BLaER1 treated with 17β-estradiol and CSF1 and Interleukin-3, amounts not matched to agents 10 nM and 100 nM (cell line): ENCODE results near the gene PSMB7.

ENCODE experiments used
- H3K27ac ChIP-seq, 11 experiments: shearing (Covaris generic); formaldehyde crosslinking; 2 replicates each; pipeline ENCODE4 v1.8.1; 2022
- H3K27me3 ChIP-seq, 11 experiments: shearing (Covaris generic); formaldehyde crosslinking; 2 replicates each; pipeline ENCODE4 v1.8.1; 2022
- H3K36me3 ChIP-seq, 11 experiments: shearing (Covaris generic); formaldehyde crosslinking; 2 replicates each; pipeline ENCODE4 v1.8.1; 2022
- H3K4me1 ChIP-seq, 10 experiments: shearing (Covaris generic); formaldehyde crosslinking; 2 replicates each; pipeline ENCODE4 v1.8.1; 2022
- H3K4me2 ChIP-seq, 11 experiments: shearing (Covaris generic); formaldehyde crosslinking; 2 replicates each; pipeline ENCODE4 v1.8.1; 2022
- H3K4me3 ChIP-seq, 10 experiments: shearing (Covaris generic); formaldehyde crosslinking; 2 replicates each; pipeline ENCODE4 v1.8.1; 2022
- H3K9ac ChIP-seq, 11 experiments: shearing (Covaris generic); formaldehyde crosslinking; 2 replicates each; pipeline ENCODE4 v1.8.1; 2022
- H3K9me3 ChIP-seq, 11 experiments: shearing (Covaris generic); formaldehyde crosslinking; replicated peaks in 1 of 11; 2 replicates each; pipeline ENCODE4 v1.8.1; 2022
- H4K20me1 ChIP-seq, 11 experiments: shearing (Covaris generic); formaldehyde crosslinking; 2 replicates each; pipeline ENCODE4 v1.8.1; 2022
- Cebpa-rat ChIP-seq, 11 experiments: shearing (Covaris generic); IDR thresholded peaks; 2 replicates each; pipeline ENCODE4 v1.8.1; 2022

PSMB7 gene

GRCh38 chr9:124447297-124447661 is 32.0 kb upstream of the PSMB7 start:
- Histone ChIP-seq H3K27me3 (peaks cover 0 to 8% (median 0%) of the 10 kb centered on the region in 11 experiments; a peak in 1 of 22 replicates), H3K9me3 (peaks cover 0 to 4% (median 3%) of the 10 kb centered on the region in 11 experiments; a peak in 13 of 22 replicates), H3K4me3 (no peak overlapping the region), H3K4me1 (peaks cover 5 to 11% (median 8%) of the 10 kb centered on the region in 10 experiments; a peak in 17 of 20 replicates), H3K4me2 (no peak overlapping the region), H4K20me1 (no peaks in the 10 kb centered on the region; a peak in 1 of 22 replicates), H3K27ac (no peak overlapping the region), H3K9ac (no peak overlapping the region), H3K36me3 (no peaks in the 10 kb centered on the region)
- TF ChIP-seq Cebpa-rat (IDR thresholded peaks at IDR 0.05), result no peak

GRCh38 chr9:124444166-124444565 is 28.9 kb upstream of the PSMB7 start:
- H3K4me3 ChIP-seq, result no peak overlapping the region
- H3K9ac ChIP-seq, result no peak overlapping the region
- no peaks in the 10 kb centered on the region for H3K27me3 ChIP-seq
- no peaks in the 10 kb centered on the region; a peak in 1 of 22 replicates for H4K20me1 ChIP-seq
- no peaks in the 10 kb centered on the region for H3K36me3 ChIP-seq
- H3K4me2 ChIP-seq, result no peak overlapping the region
- no peak for TF ChIP-seq Cebpa-rat (IDR thresholded peaks at IDR 0.05)
- H3K9me3 ChIP-seq, result peaks cover 0 to 14% (median 7%) of the 10 kb centered on the region in 11 experiments; a peak in 14 of 22 replicates
- no peak overlapping the region for H3K27ac ChIP-seq
- peaks cover 12 to 34% (median 27%) of the 10 kb centered on the region in 10 experiments; a peak in 18 of 20 replicates for H3K4me1 ChIP-seq

GRCh38 chr9:124443625-124444024 is 28.4 kb upstream of the PSMB7 start:
- no peaks in the 10 kb centered on the region for H3K27me3 ChIP-seq
- H3K27ac ChIP-seq, result no peak overlapping the region
- H3K4me2 ChIP-seq, result no peak overlapping the region
- H3K9me3 ChIP-seq, result peaks cover 0 to 19% (median 11%) of the 10 kb centered on the region in 11 experiments; a peak in 14 of 22 replicates
- no peaks in the 10 kb centered on the region for H3K36me3 ChIP-seq
- H4K20me1 ChIP-seq, result no peaks in the 10 kb centered on the region; a peak in 1 of 22 replicates
- H3K4me1 ChIP-seq, result peaks cover 12 to 34% (median 27%) of the 10 kb centered on the region in 10 experiments; a peak in 18 of 20 replicates
- TF ChIP-seq Cebpa-rat (IDR thresholded peaks at IDR 0.05), result no peak
- no peak overlapping the region for H3K9ac ChIP-seq
- H3K4me3 ChIP-seq, result no peak overlapping the region

GRCh38 chr9:124442826-124443225 is 27.6 kb upstream of the PSMB7 start:
- H3K4me1 ChIP-seq, result peaks cover 12 to 34% (median 27%) of the 10 kb centered on the region in 10 experiments; a peak in 18 of 20 replicates
- TF ChIP-seq Cebpa-rat (IDR thresholded peaks at IDR 0.05), result no peak

GRCh38 chr9:124442379-124442778 is 27.1 kb upstream of the PSMB7 start:
- no peak overlapping the region for H3K9ac ChIP-seq
- H3K4me2 ChIP-seq, result peak overlapping the region in 9 of 11 experiments; percentile 10 to 76 (median 38); a peak in 13 of 22 replicates
- 0 out of 22 replicates have a peak overlapping the region, but pooled peaks of 1 of the 11 experiments have one; percentile 16 for H3K27ac ChIP-seq
- H3K36me3 ChIP-seq, result no peaks in the 10 kb centered on the region
- peaks cover 13 to 34% (median 27%) of the 10 kb centered on the region in 10 experiments; a peak in 18 of 20 replicates for H3K4me1 ChIP-seq
- TF ChIP-seq Cebpa-rat (IDR thresholded peaks at IDR 0.05), result no peak
- no peaks in the 10 kb centered on the region; a peak in 1 of 22 replicates for H4K20me1 ChIP-seq
- H3K9me3 ChIP-seq, result peaks cover 0 to 20% (median 11%) of the 10 kb centered on the region in 11 experiments; a peak in 14 of 22 replicates
- H3K27me3 ChIP-seq, result no peaks in the 10 kb centered on the region
- no peak overlapping the region for H3K4me3 ChIP-seq

More at GRCh38 chr9:124442826-124443225, 27.6 kb upstream of the PSMB7 start:
- Histone ChIP-seq H3K36me3 (no peaks in the 10 kb centered on the region), H4K20me1 (no peaks in the 10 kb centered on the region; a peak in 1 of 22 replicates), H3K9me3 (peaks cover 0 to 20% (median 11%) of the 10 kb centered on the region in 11 experiments; a peak in 14 of 22 replicates), H3K27ac (0 out of 22 replicates have a peak overlapping the region, but pooled peaks of 1 of the 11 experiments have one; percentile 16), H3K9ac (no peak overlapping the region), H3K27me3 (no peaks in the 10 kb centered on the region), H3K4me3 (no peak overlapping the region), H3K4me2 (peak overlapping the region in 9 of 11 experiments; percentile 10 to 46 (median 30); a peak in 14 of 22 replicates)

- no peak for TF ChIP-seq Cebpa-rat (IDR thresholded peaks at IDR 0.05)
- Histone ChIP-seq H3K4me2 (peak overlapping the region; percentile 7 to 78 (median 66); a peak in 20 of 22 replicates), H3K27me3 (no peaks in the 10 kb centered on the region), H3K4me1 (peaks cover 23 to 45% (median 37%) of the 10 kb centered on the region in 10 experiments), H3K4me3 (no peak overlapping the region), H3K9me3 (peaks cover 0 to 20% (median 11%) of the 10 kb centered on the region in 11 experiments; a peak in 14 of 22 replicates), H4K20me1 (no peaks in the 10 kb centered on the region), H3K36me3 (no peaks in the 10 kb centered on the region), H3K9ac (0 out of 22 replicates have a peak overlapping the region, but pooled peaks of 4 of the 11 experiments have one; percentile 5 to 25 (median 18)), H3K27ac (no peak overlapping the region)
Observed at GRCh38 chr9:124441291-124441690, 26.0 kb upstream of the PSMB7 start.

- peaks cover 28 to 50% (median 42%) of the 10 kb centered on the region in 10 experiments for H3K4me1 ChIP-seq
- H3K4me2 ChIP-seq, result peak overlapping the region in 9 of 11 experiments; percentile 46 to 78 (median 69); a peak in 17 of 22 replicates
- H3K27me3 ChIP-seq, result no peaks in the 10 kb centered on the region
- H3K9ac ChIP-seq, result 0 out of 22 replicates have a peak overlapping the region, but pooled peaks of 3 of the 11 experiments have one; percentile 5 to 25 (median 16)
- no peaks in the 10 kb centered on the region for H3K36me3 ChIP-seq
- no peak overlapping the region for H3K4me3 ChIP-seq
- H3K9me3 ChIP-seq, result peaks cover 0 to 20% (median 11%) of the 10 kb centered on the region in 11 experiments; a peak in 14 of 22 replicates
- H3K27ac ChIP-seq, result no peak overlapping the region
- TF ChIP-seq Cebpa-rat (IDR thresholded peaks at IDR 0.05), result no peak
- H4K20me1 ChIP-seq, result no peaks in the 10 kb centered on the region
Observed at GRCh38 chr9:124440786-124441185, 25.5 kb upstream of the PSMB7 start.

- Histone ChIP-seq H3K4me1 (peaks cover 35 to 56% (median 46%) of the 10 kb centered on the region in 10 experiments), H3K9ac (no peak overlapping the region), H3K4me3 (no peak overlapping the region), H3K36me3 (no peaks in the 10 kb centered on the region), H4K20me1 (no peaks in the 10 kb centered on the region), H3K27ac (no peak overlapping the region), H3K9me3 (peaks cover 0 to 20% (median 11%) of the 10 kb centered on the region in 11 experiments; a peak in 14 of 22 replicates), H3K4me2 (peak overlapping the region in 2 of 11 experiments; percentile 73 to 78; a peak in 1 of 22 replicates), H3K27me3 (no peaks in the 10 kb centered on the region)
- no peak for TF ChIP-seq Cebpa-rat (IDR thresholded peaks at IDR 0.05)
Observed at GRCh38 chr9:124439686-124440243, 24.5 kb upstream of the PSMB7 start.

GRCh38 chr9:124439086-124439485 is 23.8 kb upstream of the PSMB7 start:
- Histone ChIP-seq H3K9me3 (peaks cover 0 to 20% (median 11%) of the 10 kb centered on the region in 11 experiments; a peak in 14 of 22 replicates), H3K27ac (no peak overlapping the region), H3K4me1 (peaks cover 35 to 56% (median 46%) of the 10 kb centered on the region in 10 experiments), H3K27me3 (no peaks in the 10 kb centered on the region), H4K20me1 (no peaks in the 10 kb centered on the region), H3K9ac (no peak overlapping the region), H3K4me3 (no peak overlapping the region), H3K36me3 (no peaks in the 10 kb centered on the region), H3K4me2 (no peak overlapping the region)
- no peak for TF ChIP-seq Cebpa-rat (IDR thresholded peaks at IDR 0.05)
